Adrenal gland (tissue), 5 donors: Measurements from ENCODE around the gene TMIGD1.
A peak's percentile ranks its signal among the peaks of the same experiment; 100 is the strongest.

ENCODE experiments used
- CTCF ChIP-seq, 6 experiments: fragments of 450-650 bp in 4 of 6; fragments of 200-600 bp in 2 of 6; sonication (generic) in 1 of 6; IDR thresholded peaks; 1 replicate in 5 of 6; 2 replicates in 1 of 6; pipeline versions ENCODE4 v1.5.1 to v1.8.0; 2016 to 2021; ENCODE audit warnings: antibody characterized with exemption in 6 of 6, mild to moderate bottlenecking in 2 of 6, moderate library complexity in 1 of 6
- POLR2A ChIP-seq, 2 donors: fragments of 450-650 bp; IDR thresholded peaks; one replicate each; pipeline ENCODE4 v1.6.1; 2017; ENCODE audit warnings: antibody characterized with exemption in 2 of 2, mild to moderate bottlenecking in 2 of 2, moderate library complexity in 1 of 2
- donor health status: DM: no; HTN: no; CAD: no.

GRCh38 chr17:30299000-30299399 is 34.9 kb downstream of the TMIGD1 start:
- TF ChIP-seq CTCF (IDR thresholded peaks at IDR 0.05) (peak in 1 of 6 experiments; percentile 10), POLR2A (IDR thresholded peaks at IDR 0.05) (no peak)
